HCT116 (cell line): Measurements from ENCODE around the gene CAGE1. TPM values are rescaled to one million over a fixed set of nuclear protein-coding genes. Genes with fewer than 3 reads are reported as not detected.

Source experiments
- ATAC-seq: fragments of 200-7000 bp; cut with Tn5 transposase; 2 replicates; pipeline ENCODE4 v1.9.1; 2020; ENCODE audit warnings: mild to moderate bottlenecking, moderate library complexity
- BruUV-seq: library from RNA; stranded (reverse); fragments of 400-500 nt; replicated peaks from 2 replicates; lab custom pipeline; 2021; lab: Mats Ljungman, UMichigan
- CTCF ChIA-PET: fragments of 300-600 bp; sonication (Branson Sonifier 250); formaldehyde crosslinking; loops from one replicate; lab custom pipeline; 2021; ENCODE audit warnings: antibody characterized with exemption; lab: Charles Lee
- POLR2A ChIA-PET: fragments of 300-600, 350-600 bp; sonication (Branson Sonifier 250); formaldehyde crosslinking; loops from one replicate; lab custom pipeline; 2021; ENCODE audit warnings: antibody characterized with exemption; lab: Charles Lee
- RAD21 ChIA-PET, 2 experiments: fragments of 300-600 bp; sonication (Branson Sonifier 250); formaldehyde crosslinking; loops; one replicate each; lab custom pipeline; 2023; ENCODE audit warnings: low total read pairs in 2 of 2; ENCODE audit not compliant: uncharacterized antibody in 2 of 2, unreplicated experiment in 2 of 2, low non-redundant PET in 1 of 2; lab: Charles Lee
- DNase-seq: peaks from one replicate; pipeline ENCODE4 v3.0.0-alpha.2; 2010; ENCODE audit warnings: low read depth, low spot score
- H2AFZ ChIP-seq: fragments of 200-600 bp; shearing (Covaris generic), sonication (generic); 2 replicates; pipeline ENCODE4 v1.6.1; 2017; ENCODE audit warnings: low read depth, mixed run types, mixed read lengths, antibody characterized with exemption, low read length; ENCODE audit not compliant: poor library complexity, severe bottlenecking
- H3K27ac ChIP-seq: 2 replicates; pipeline ENCODE4 v1.5.1; 2012; ENCODE audit warnings: low read depth, low read length
- H3K27me3 ChIP-seq: fragments of 200-600 bp; sonication (generic); 2 replicates; pipeline ENCODE4 v1.6.1; 2016; ENCODE audit warnings: mixed run types, low read length, mixed read lengths; ENCODE audit not compliant: insufficient read depth
- H3K36me3 ChIP-seq, 2 experiments: fragments of 200-500 bp in 1 of 2; fragments of 200-600 bp in 1 of 2; sonication (Bioruptor generic) in 1 of 2; sonication (generic) in 1 of 2; 2 replicates each; pipeline versions ENCODE4 v1.5.1 to v1.6.1; 2014 to 2016; ENCODE audit warnings: low read length in 2 of 2, inconsistent platforms in 1 of 2, mixed read lengths in 1 of 2, mixed run types in 1 of 2; ENCODE audit not compliant: insufficient read depth in 2 of 2, control insufficient read depth in 1 of 2
- H3K4me1 ChIP-seq, 2 experiments: fragments of 200-600 bp in 1 of 2; sonication (generic) in 1 of 2; 2 replicates each; pipeline versions ENCODE4 v1.5.1 to v1.6.1; 2012 to 2017; ENCODE audit warnings: low read length in 2 of 2, inconsistent platforms in 1 of 2, mild to moderate bottlenecking in 1 of 2, mixed read lengths in 1 of 2, mixed run types in 1 of 2, moderate library complexity in 1 of 2; ENCODE audit not compliant: insufficient read depth in 2 of 2, control insufficient read depth in 1 of 2
- H3K4me2 ChIP-seq: fragments of 200-600 bp; sonication (generic); 2 replicates; pipeline ENCODE4 v1.6.1; 2017; ENCODE audit warnings: mixed run types, low read length, mixed read lengths
- H3K4me3 ChIP-seq, 2 experiments: fragments of 200-600 bp in 1 of 2; sonication (generic) in 1 of 2; replicated peaks in 1 of 2; 2 replicates each; pipeline ENCODE4 v1.5.1; 2011 to 2016; ENCODE audit warnings: low read length in 2 of 2, control low read depth in 1 of 2, low read depth in 1 of 2, mild to moderate bottlenecking in 1 of 2, mixed read lengths in 1 of 2, mixed run types in 1 of 2
- H3K79me2 ChIP-seq: fragments of 200-600 bp; sonication (generic); 2 replicates; pipeline ENCODE4 v1.6.1; 2017; ENCODE audit warnings: mild to moderate bottlenecking, mixed run types, low read length, moderate library complexity, mixed read lengths; ENCODE audit not compliant: insufficient read depth
- H3K9ac ChIP-seq: fragments of 200-600 bp; sonication (generic); 2 replicates; pipeline ENCODE4 v1.6.1; 2016; ENCODE audit warnings: low read length, mixed read lengths
- H3K9me2 ChIP-seq: fragments of 200-600 bp; sonication (generic), shearing (Covaris generic); 2 replicates; pipeline ENCODE4 v1.6.1; 2017; ENCODE audit warnings: mixed run types, mild to moderate bottlenecking, moderate library complexity; ENCODE audit not compliant: insufficient read depth
- H3K9me3 ChIP-seq, 2 experiments: fragments of 200-500 bp in 1 of 2; fragments of 200-600 bp in 1 of 2; sonication (Bioruptor generic) in 1 of 2; sonication (generic) in 1 of 2; 2 replicates each; pipeline ENCODE4 v1.6.1; 2014 to 2017; ENCODE audit warnings: low read length in 2 of 2, mixed read lengths in 2 of 2, inconsistent platforms in 1 of 2, low read depth in 1 of 2, mild to moderate bottlenecking in 1 of 2, mixed run types in 1 of 2, moderate library complexity in 1 of 2; ENCODE audit not compliant: control insufficient read depth in 1 of 2, insufficient read depth in 1 of 2
- H4K20me1 ChIP-seq: fragments of 200-600 bp; sonication (generic), shearing (Covaris generic); 2 replicates; pipeline ENCODE4 v1.6.1; 2017; ENCODE audit warnings: mixed run types, mild to moderate bottlenecking, moderate library complexity; ENCODE audit not compliant: insufficient read depth
- ATF3 ChIP-seq: IDR thresholded peaks from 2 replicates; pipeline ENCODE4 v1.6.1; 2012
- CTCF ChIP-seq, 3 experiments: fragments of 200-600 bp in 1 of 3; sonication (generic) in 1 of 3; IDR thresholded peaks in 2 of 3; conservative IDR thresholded peaks in 1 of 3; 2 replicates each; pipeline ENCODE4 v1.5.1; 2012 to 2017; ENCODE audit warnings: low read depth in 2 of 3, low read length in 2 of 3, antibody characterized with exemption in 1 of 3, borderline replicate concordance in 1 of 3, control low read depth in 1 of 3, mild to moderate bottlenecking in 1 of 3, mixed read lengths in 1 of 3, mixed run types in 1 of 3, moderate library complexity in 1 of 3; ENCODE audit not compliant: insufficient read depth in 1 of 3
- EGR1 ChIP-seq: IDR thresholded peaks from 2 replicates; pipeline ENCODE4 v1.6.1; 2012; ENCODE audit warnings: low read depth
- EZH2 ChIP-seq: fragments of 200-600 bp; sonication (generic); IDR thresholded peaks from 2 replicates; pipeline ENCODE4 v1.6.1; 2017; ENCODE audit warnings: antibody characterized with exemption, mixed run types
- EZH2phosphoT487 ChIP-seq: fragments of 200-600 bp; IDR thresholded peaks from 2 replicates; pipeline ENCODE4 v1.6.1; 2018; ENCODE audit warnings: antibody characterized with exemption, borderline replicate concordance
- MAX ChIP-seq: IDR thresholded peaks from 2 replicates; pipeline ENCODE4 v1.6.1; 2012
- RAD21 ChIP-seq: IDR thresholded peaks from 2 replicates; pipeline ENCODE4 v1.6.1; 2012; ENCODE audit warnings: low read depth, mild to moderate bottlenecking
- REST ChIP-seq: IDR thresholded peaks from 2 replicates; pipeline ENCODE4 v1.6.1; 2012; ENCODE audit warnings: low read depth
- SRF ChIP-seq: IDR thresholded peaks from 2 replicates; pipeline ENCODE4 v1.6.1; 2012; ENCODE audit warnings: low read depth
- YY1 ChIP-seq: IDR thresholded peaks from 2 replicates; pipeline ENCODE4 v1.6.1; 2011; ENCODE audit warnings: low read length, low read depth, moderate library complexity, mild to moderate bottlenecking; ENCODE audit not compliant: insufficient replicate concordance; ENCODE audit errors: extremely low read depth
- ZFX ChIP-seq: fragments of 450-650 bp; IDR thresholded peaks from 2 replicates; pipeline ENCODE4 v1.6.1; 2017
- intact Hi-C: fragments of 100-400 bp; cut with micrococcal nuclease; formaldehyde crosslinking; loops from 2 replicates; pipeline ENCODE4 v1.10.0; 2022
- total RNA-seq: library from RNA; stranded (reverse); gene quantifications from one replicate; pipeline ENCODE4 v1.2.1, GENCODE V29; 2021; ENCODE audit not compliant: unreplicated experiment

Gene CAGE1
- total RNA-seq, 1 experiment from 2014 or later, result 0.20 TPM

- H3K4me1 ChIP-seq, result no peaks in the 10 kb centered on the region
- CTCF ChIA-PET, result no interaction called here
Measured at GRCh38 chr6:7296602-7297001, 92.9 kb downstream of the CAGE1 start.

More at GRCh38 chr6:7296602-7297001, 92.9 kb downstream of the CAGE1 start:
- BruUV-seq, result no TSS peak
- TF ChIP-seq ATF3 (no peak), CTCF (IDR thresholded peaks at IDR 0.05 in 2 of 3, conservative IDR thresholded peaks at IDR 0.05 in 1 of 3; ENCODE audit: borderline replicate concordance in 1 of 3, insufficient read depth in 1 of 3, low read depth in 2 of 3, low read length in 2 of 3) (no peak), EGR1 (no peak), MAX (no peak), RAD21 (no peak), ZFX (no peak), SRF (no peak), EZH2phosphoT487 (no peak), REST (no peak), EZH2 (no peak), YY1 (no peak)
- Histone ChIP-seq H3K9ac (no peak overlapping the region), H3K4me3 (no peak overlapping the region), H3K9me2 (no peaks in the 10 kb centered on the region), H3K27ac (no peak overlapping the region), H3K79me2 (peaks cover 68% of the 10 kb centered on the region), H3K27me3 (no peaks in the 10 kb centered on the region), H3K9me3 (no peaks in the 10 kb centered on the region), H3K4me2 (no peak overlapping the region), H3K36me3 (peaks cover 53 to 73% of the 10 kb centered on the region in 2 experiments), H4K20me1 (peaks cover 3% of the 10 kb centered on the region; the same call in 1 of the 2 replicates), H2AFZ (no peak overlapping the region)
- ChIA-PET POLR2A (interaction anchor here (0.7 kb wide), 1 partner anchor 456 kb away, joined by 3 read pairs; no protein-coding TSS in a partner anchor), RAD21 (no interaction called here)
- DNase-seq, result no peak
- ATAC-seq, result no peak
- intact Hi-C loops, result loop anchor here (5.0 kb wide), 1 partner anchor 106 kb away; no protein-coding TSS in a partner anchor
